Measurements from ENCODE around the gene TRIM38.
"Not testable (repeated sequence)": the region's sequence is repeated elsewhere in the genome, so short reads cannot be mapped to it uniquely, and the experiment has no call there.

- not testable (repeated sequence) for TF ChIP-seq CTCF (IDR thresholded peaks at IDR 0.05); POLR2AphosphoS5 (IDR thresholded peaks at IDR 0.05; ENCODE audit: insufficient read depth in 1 of 2, low read depth in 1 of 2)
Observed at GRCh38 chr6:25993341-25993684, 30.7 kb downstream of the TRIM38 start.
